ENCODE data around the gene CDKN2C. TPM values are rescaled to one million over a fixed set of nuclear protein-coding genes. Genes with fewer than 3 reads are reported as not detected.
A peak's percentile ranks its signal among the peaks of the same experiment; 100 is the strongest.
"Not testable (repeated sequence)": the region's sequence is repeated elsewhere in the genome, so short reads cannot be mapped to it uniquely, and the experiment has no call there.

The CDKN2C gene
- total RNA-seq, 1 experiment from 2014 or later, result 66.6 TPM

DNA sequence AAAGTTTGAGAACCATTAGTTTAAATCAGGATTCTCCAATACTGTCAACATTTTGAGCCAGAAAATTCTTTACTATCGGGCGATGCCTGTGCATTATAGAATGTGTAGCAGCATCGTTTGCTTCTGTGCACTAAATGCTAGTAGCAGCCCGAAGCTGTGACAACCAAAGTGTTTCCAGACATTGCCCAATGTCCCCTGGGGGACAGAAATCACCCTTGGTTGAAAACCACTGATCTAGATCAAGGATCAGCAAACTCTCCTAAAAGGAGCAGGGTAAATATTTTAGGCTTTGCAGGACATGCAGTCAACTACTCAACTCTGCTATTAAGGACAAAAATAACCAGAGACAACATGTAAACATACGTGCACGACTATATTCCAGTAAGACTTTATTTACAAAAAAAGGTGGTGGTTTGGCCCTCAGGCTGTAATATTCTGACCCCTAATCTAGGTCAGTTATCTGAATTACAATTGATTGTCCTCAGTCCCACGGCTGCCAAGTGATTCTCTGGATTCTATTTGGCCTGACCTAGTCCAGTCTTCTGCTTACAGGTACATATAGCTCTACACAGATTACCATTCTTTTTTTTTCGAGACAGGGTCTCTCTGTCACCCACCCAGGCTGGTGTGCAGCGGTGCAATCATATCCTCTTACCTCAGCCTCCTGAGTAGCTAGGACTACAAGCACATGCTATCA, 20.6 kb upstream of the CDKN2C start:
- no peak overlapping the region for H3K4me3 ChIP-seq
- H3K9me3 ChIP-seq (replicated peaks), result no peaks in the 10 kb centered on the region
- H3K27me3 ChIP-seq, result no peaks in the 10 kb centered on the region
- H3K4me1 ChIP-seq, result no peaks in the 10 kb centered on the region
- peaks cover 14% of the 10 kb centered on the region for H3K36me3 ChIP-seq
- H3K27ac ChIP-seq, result no peak overlapping the region
- DNase-seq, result no peak

DNA sequence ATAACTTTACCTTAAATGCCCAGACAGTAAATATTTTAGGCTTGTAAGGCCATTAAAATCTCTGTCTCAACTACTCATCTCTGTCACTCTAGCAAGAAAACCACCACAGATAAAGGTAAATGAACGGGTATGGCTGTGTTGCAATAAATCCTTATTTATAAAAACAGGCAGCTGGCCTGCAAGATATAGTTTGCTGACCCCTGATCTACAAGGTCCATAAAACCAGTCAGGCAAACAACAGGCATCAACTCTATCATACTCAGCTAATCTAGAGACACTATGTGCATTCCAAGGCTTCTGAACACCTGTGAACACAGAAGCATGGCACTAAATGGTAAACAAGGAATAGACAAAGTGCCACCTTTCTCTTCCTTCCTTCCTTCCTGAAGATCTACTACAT, 19.6 kb upstream of the CDKN2C start:
- no peak for DNase-seq

DNA sequence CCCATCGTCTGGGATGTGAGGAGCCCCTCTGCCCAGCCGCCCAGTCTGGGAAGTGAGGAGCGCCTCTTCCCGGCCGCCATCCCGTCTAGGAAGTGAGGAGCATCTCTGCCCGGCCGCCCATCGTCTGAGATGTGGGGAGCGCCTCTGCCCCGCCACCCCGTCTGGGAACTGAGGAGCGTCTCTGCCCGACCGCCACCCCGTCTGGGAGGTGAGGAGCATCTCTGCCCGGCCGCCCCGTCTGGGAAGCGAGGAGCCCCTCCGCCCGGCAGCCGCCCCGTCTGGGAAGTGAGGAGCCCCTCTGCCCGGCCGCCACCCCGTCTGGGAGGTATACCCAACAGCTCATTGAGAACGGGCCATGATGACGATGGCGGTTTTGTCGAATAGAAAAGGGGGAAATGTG, 17.5 kb upstream of the CDKN2C start:
- H3K4me3 ChIP-seq; DNase-seq; H3K9me3 ChIP-seq (replicated peaks): not testable (repeated sequence)

More for the DNA sequence above, 19.6 kb upstream of the CDKN2C start:
- Histone ChIP-seq H3K4me1 (no peaks in the 10 kb centered on the region), H3K27ac (no peak overlapping the region), H3K9me3 (replicated peaks) (no peaks in the 10 kb centered on the region), H3K27me3 (no peaks in the 10 kb centered on the region), H3K36me3 (peaks cover 22% of the 10 kb centered on the region), H3K4me3 (no peak overlapping the region)

DNA sequence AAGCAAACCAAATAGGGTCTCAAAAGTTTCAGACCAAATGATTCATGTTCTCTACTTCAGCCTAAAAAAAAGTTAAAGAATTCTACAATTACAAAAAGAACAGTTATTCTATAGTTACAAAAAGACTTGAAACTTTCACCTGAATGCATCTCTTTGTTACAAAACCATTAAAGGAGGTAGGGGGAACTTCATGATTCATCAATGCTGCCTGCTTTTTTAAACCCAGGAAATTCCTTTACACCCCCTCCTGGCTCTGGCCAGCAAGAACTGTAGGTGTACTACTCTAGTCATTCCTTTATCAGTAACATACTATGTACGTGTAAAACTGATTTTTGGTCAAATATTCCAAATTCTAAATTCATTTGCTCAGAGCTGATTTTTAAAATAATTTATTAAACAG, 14.9 kb upstream of the CDKN2C start:
- H3K27ac ChIP-seq, result no peak overlapping the region

More for the DNA sequence above, 17.5 kb upstream of the CDKN2C start:
- H3K27me3 ChIP-seq, H3K4me1 ChIP-seq, H3K27ac ChIP-seq: not testable (repeated sequence)
- H3K36me3 ChIP-seq, result peaks cover 31% of the 10 kb centered on the region

DNA sequence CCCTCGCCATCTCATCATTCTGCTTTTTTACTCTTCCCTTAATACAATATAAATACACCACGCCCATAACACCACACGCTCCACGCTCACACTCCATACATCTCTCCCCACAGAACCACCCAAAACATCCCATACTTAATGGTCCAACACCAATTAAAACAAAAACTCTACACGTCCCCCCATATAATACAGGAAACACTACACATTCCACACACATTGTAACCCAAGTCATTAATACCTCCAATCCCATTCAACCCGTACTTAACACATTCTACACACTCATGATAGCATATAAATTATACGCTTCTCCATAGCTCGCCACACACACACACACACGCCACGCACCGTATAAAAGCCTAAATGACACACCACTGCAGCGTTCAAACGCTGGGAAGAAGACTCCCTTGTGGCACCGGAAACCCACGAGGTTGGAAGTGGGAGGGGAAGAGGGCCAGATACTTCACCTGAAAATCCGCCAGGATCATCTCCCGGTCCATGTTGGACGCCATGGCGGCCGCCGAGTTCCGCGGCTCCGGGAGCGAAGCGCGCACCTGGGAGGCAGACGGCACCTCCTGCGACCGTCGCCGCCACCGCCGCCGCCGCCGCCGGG, 10.6 kb upstream of the CDKN2C start:
- H3K4me3 ChIP-seq, result peak overlapping the region; percentile 86
- H3K27ac ChIP-seq, result peak overlapping the region; percentile 56
- no peaks in the 10 kb centered on the region for H3K27me3 ChIP-seq
- peaks cover 23% of the 10 kb centered on the region for H3K36me3 ChIP-seq
- peak; percentile 42 to 55 for DNase-seq
- H3K9me3 ChIP-seq (replicated peaks), result no peaks in the 10 kb centered on the region
- H3K4me1 ChIP-seq, result 0 out of 2 replicates have a peak, but pooled peaks cover 5% of the 10 kb centered on the region

More for the DNA sequence above, 14.9 kb upstream of the CDKN2C start:
- Histone ChIP-seq H3K4me1 (0 out of 2 replicates have a peak, but pooled peaks cover 5% of the 10 kb centered on the region), H3K27me3 (no peaks in the 10 kb centered on the region), H3K4me3 (no peak overlapping the region), H3K9me3 (replicated peaks) (no peaks in the 10 kb centered on the region), H3K36me3 (peaks cover 30% of the 10 kb centered on the region)
- no peak for DNase-seq

DNA sequence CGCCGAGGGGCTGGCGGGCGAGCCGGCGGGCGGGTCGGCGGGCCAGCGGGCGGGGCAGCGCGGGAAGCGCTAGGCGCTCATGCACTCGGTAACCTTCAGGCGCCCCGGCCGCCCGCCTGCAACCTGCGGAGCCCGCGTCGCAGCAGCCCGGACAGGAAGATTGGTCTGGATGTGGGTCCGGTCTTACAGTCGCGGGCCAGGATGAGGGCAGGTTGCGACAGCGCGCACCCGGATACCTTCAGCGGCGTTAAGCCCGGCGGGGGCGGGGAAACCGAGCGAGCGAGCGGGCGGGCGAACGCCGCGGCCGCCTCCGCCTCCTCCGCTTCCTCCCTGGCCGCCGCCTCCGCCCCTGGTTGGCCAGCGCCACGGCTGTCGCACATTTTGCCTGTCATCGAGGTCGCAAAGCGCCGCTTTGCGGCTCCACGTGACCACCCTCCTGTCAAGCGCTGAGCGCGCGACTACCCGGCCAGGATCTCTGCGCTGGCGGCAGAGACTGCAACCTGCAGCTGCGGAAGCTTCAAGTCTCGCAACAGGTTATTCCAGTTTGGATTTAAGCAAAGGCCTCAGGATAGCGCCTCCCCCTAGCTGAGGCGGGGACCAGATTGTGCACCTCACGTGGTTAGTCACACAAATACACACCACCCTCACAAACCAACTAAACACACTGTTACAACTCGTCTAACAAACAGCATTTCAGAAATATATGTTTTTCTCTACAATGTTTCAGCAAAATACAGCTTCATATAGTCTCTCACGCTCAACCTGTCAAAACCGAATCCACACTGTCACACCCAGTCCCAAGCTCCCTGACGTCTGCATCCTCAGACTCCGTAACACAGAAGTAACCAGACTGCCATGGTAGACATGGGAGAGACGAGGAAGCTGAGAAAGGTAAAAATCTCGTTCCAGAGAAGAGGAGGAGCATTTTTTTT, 9.9 kb upstream of the CDKN2C start, which contains the start of gene FAF1:
Gene FAF1 (minus strand): TSS at position 355 of the 932 bp plus-strand sequence. CDS start 456 bp downstream, outside the sequence.
- no peaks in the 10 kb centered on the region for H3K9me3 ChIP-seq (replicated peaks)
- peak; percentile 97 for DNase-seq
- H3K4me3 ChIP-seq, result peak within 1 kb of the TSS; percentile 86
- H3K27me3 ChIP-seq, result no peaks in the 10 kb centered on the region
- 0 out of 2 replicates have a peak, but pooled peaks cover 5% of the 10 kb centered on the region for H3K4me1 ChIP-seq
- H3K36me3 ChIP-seq, result peaks cover 17% of the 10 kb centered on the region
- peak within 1 kb of the TSS; percentile 56 for H3K27ac ChIP-seq

DNA sequence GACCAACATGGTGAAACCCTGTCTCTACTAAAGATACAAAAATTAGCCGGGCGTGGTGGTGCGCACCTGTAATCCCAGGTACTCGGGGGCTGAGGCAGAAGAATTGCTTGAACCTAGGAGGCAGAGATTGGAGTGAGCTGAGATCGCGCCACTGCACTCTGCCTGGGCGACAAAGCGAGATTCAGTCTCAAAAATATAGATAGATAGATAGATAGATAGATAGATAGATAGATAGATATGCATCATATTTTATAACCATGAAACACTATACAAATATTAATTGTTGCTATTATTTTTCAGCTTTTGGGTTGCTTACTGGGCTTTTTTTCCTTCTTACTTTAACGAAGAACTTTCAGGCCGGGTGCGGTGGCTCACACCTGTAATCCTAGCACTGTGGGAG, 5.2 kb upstream of the CDKN2C start:
- DNase-seq, result no peak
- Histone ChIP-seq H3K27ac (no peak overlapping the region), H3K27me3 (no peaks in the 10 kb centered on the region), H3K9me3 (replicated peaks) (no peaks in the 10 kb centered on the region), H3K4me1 (0 out of 2 replicates have a peak, but pooled peaks cover 3% of the 10 kb centered on the region), H3K36me3 (no peaks in the 10 kb centered on the region), H3K4me3 (no peak overlapping the region)

DNA sequence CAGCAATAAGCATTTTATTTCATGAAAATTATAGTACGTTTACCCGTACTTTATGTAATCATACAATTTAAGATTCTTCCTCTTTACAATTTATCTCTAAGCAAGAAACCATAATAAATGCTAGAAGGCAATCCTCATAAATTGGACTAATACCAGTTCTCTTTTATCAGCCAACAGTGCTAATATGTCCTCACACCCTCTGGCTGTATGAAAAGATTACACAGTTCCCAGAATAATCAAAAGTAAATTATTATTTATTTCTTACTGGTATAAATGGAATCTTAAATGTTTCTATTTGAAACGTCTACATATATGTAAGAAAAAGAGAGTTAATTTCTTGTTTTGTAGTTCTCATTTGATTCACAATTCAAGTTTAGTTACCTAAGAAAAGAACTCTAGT, 3.1 kb upstream of the CDKN2C start:
- no peak for DNase-seq
- Histone ChIP-seq H3K27me3 (no peaks in the 10 kb centered on the region), H3K4me1 (0 out of 2 replicates have a peak, but pooled peaks cover 3% of the 10 kb centered on the region), H3K36me3 (no peaks in the 10 kb centered on the region), H3K4me3 (no peak overlapping the region), H3K9me3 (replicated peaks) (no peaks in the 10 kb centered on the region), H3K27ac (no peak overlapping the region)

DNA sequence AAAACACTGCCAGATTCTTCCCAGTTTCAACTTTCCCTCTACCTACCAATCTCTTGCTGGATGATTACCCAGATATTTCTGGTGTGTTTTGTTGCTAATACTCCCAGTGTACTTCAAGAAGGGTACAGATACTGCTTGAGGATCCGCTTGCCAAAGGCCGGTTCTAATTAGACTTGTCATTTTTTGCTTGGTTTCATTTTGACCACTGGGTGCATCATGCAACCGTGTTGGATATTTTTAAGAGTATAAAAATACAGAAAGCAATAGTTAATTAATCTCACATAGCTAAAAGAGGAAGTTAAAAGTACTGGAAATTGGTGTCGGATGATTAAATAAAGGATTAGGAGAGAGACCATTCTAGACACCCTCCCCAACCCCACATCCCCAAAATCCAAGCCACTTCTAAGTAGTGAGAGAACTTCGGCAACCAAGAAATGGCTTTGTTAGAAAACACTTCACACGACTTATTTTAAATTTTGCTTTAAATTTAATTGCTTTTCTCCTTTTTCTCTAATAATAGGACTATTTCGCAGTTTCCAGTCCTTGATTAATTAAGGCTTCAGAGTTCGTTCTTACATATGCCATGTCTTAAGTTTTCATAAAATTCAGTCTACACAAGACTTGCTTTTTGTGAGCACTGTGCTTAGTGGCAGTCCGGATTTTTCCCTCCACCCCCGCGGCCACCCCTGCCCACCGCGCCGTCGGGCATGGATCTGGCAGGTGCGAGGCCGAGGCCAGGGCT, 2.5 kb upstream of the CDKN2C start:
- peak overlapping the region; percentile 84 for H3K4me3 ChIP-seq
- DNase-seq, result no peak
- peak overlapping the region; percentile 91 for H3K27ac ChIP-seq

DNA sequence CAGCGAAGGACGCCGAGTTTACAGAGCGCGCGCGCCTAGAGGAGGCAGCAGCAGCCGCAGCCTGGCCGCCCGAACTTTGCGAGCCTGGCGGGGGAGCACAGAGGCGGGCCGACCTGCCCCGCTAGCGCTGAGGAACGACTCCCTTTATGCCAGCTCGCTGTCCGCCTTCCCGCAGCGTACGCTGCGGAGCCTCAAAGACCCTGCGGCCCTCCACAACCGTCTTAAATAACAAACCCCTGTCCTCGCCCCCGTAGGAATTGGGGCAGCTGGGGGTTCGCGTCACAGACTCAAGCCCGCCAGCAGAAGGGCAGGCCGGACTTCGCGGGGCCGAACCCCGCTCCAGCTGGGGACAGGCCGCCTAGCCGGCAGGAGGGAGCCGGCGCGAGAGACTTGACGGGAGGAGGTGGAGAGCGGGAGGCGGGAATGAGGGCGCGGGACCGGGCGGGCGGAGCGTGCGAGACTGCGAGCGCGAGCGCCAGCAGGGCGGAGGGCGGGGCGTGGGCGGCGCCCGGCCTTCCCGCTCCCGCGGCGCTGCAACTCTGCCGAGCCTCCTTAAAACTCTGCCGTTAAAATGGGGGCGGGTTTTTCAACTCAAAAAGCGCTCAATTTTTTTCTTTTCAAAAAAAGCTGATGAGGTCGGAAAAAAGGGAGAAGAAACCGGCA, 1.8 kb upstream of the CDKN2C start:
- H3K4me1 ChIP-seq, result peaks cover 3% of the 10 kb centered on the region; the same call in 1 of the 2 replicates
- peak overlapping the region; percentile 91 for H3K27ac ChIP-seq
- peak overlapping the region; percentile 84 for H3K4me3 ChIP-seq
- H3K27me3 ChIP-seq, result no peaks in the 10 kb centered on the region
- H3K36me3 ChIP-seq, result peaks cover 6% of the 10 kb centered on the region; the same call in 1 of the 2 replicates
- peak; percentile 95 to 97 for DNase-seq
- no peaks in the 10 kb centered on the region for H3K9me3 ChIP-seq (replicated peaks)

More for the DNA sequence above, 2.5 kb upstream of the CDKN2C start:
- Histone ChIP-seq H3K9me3 (replicated peaks) (no peaks in the 10 kb centered on the region), H3K4me1 (0 out of 2 replicates have a peak, but pooled peaks cover 3% of the 10 kb centered on the region), H3K36me3 (no peaks in the 10 kb centered on the region), H3K27me3 (no peaks in the 10 kb centered on the region)

DNA sequence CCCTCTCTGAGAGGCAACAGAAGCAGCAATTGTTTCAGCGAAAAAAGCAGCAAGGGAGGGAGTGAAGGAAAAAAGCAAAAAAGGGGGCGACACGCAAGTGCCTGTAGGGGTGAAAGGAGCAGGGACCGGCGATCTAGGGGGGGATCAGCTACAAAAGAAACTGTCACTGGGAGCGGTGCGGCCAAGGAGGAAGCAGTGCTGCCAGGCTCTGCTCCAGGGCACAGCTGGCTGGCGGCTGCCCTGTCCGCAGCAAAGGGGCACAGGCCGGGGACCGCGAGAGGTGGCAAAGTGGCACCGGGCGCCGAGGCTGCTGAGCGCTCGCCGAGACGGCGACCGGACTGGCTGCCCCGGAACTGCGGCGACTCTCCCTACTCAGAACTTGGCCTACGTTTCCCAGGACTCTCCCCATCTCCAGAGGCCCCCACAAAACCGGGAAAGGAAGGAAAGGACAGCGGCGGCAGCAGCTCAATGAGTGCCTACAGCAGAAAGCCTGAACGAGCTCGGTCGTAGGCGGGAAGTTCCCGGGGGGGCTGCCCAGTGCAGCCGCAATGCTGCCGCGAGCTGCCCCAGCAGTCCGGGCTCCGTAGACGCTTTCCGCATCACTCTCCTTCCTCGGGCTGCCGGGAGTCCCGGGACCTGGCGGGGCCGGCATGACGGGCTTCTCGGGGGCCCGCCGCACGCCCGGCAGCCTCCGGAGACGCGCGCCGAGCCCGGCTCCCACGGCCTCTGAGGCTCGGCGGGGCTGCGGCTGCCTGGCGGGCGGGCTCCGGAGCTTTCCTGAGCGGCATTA, 1.0 kb upstream of the CDKN2C start:
- Histone ChIP-seq H3K4me3 (peak overlapping the region; percentile 84), H3K9me3 (replicated peaks) (no peaks in the 10 kb centered on the region), H3K4me1 (peaks cover 5% of the 10 kb centered on the region; the same call in 1 of the 2 replicates), H3K27ac (peak overlapping the region; percentile 91), H3K36me3 (peaks cover 10% of the 10 kb centered on the region; the same call in 1 of the 2 replicates), H3K27me3 (no peaks in the 10 kb centered on the region)
- DNase-seq, result peak; percentile 60 to 63

DNA sequence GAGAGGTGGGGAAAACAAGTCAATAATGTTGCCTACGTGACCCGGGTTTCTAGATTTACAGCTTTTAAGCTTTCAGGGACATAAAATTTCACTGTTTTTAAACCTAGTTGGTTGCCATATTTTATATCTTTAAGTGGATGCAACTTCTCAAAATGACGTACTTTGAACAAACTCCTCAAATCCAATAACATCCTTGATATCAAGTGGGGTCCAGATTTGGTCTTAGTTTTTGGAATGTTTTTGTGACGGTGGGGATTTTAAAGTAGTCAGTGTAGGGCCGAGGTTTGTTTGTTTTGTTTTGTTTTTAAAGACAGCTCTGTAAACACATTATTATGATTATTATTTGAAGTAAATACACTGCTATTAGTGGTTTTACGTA, 453 bp downstream of the CDKN2C start:
- peak overlapping the region; percentile 84 for H3K4me3 ChIP-seq
- H3K4me1 ChIP-seq, result peaks cover 10% of the 10 kb centered on the region; the same call in 1 of the 2 replicates
- no peak for DNase-seq
- H3K27me3 ChIP-seq, result no peaks in the 10 kb centered on the region
- H3K9me3 ChIP-seq (replicated peaks), result no peaks in the 10 kb centered on the region
- peak overlapping the region; percentile 91 for H3K27ac ChIP-seq
- peaks cover 13% of the 10 kb centered on the region; the same call in 1 of the 2 replicates for H3K36me3 ChIP-seq
